Embryonic facial prominence (tissue), 1 donor: ENCODE results near the gene CORO2B.

ENCODE experiments used
- DNase-seq: peaks from one replicate; pipeline ENCODE4 v3.0.0-alpha.2; 2016; ENCODE audit errors: extremely low spot score

Gene CORO2B, protein sequence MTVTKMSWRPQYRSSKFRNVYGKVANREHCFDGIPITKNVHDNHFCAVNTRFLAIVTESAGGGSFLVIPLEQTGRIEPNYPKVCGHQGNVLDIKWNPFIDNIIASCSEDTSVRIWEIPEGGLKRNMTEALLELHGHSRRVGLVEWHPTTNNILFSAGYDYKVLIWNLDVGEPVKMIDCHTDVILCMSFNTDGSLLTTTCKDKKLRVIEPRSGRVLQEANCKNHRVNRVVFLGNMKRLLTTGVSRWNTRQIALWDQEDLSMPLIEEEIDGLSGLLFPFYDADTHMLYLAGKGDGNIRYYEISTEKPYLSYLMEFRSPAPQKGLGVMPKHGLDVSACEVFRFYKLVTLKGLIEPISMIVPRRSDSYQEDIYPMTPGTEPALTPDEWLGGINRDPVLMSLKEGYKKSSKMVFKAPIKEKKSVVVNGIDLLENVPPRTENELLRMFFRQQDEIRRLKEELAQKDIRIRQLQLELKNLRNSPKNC

DNA sequence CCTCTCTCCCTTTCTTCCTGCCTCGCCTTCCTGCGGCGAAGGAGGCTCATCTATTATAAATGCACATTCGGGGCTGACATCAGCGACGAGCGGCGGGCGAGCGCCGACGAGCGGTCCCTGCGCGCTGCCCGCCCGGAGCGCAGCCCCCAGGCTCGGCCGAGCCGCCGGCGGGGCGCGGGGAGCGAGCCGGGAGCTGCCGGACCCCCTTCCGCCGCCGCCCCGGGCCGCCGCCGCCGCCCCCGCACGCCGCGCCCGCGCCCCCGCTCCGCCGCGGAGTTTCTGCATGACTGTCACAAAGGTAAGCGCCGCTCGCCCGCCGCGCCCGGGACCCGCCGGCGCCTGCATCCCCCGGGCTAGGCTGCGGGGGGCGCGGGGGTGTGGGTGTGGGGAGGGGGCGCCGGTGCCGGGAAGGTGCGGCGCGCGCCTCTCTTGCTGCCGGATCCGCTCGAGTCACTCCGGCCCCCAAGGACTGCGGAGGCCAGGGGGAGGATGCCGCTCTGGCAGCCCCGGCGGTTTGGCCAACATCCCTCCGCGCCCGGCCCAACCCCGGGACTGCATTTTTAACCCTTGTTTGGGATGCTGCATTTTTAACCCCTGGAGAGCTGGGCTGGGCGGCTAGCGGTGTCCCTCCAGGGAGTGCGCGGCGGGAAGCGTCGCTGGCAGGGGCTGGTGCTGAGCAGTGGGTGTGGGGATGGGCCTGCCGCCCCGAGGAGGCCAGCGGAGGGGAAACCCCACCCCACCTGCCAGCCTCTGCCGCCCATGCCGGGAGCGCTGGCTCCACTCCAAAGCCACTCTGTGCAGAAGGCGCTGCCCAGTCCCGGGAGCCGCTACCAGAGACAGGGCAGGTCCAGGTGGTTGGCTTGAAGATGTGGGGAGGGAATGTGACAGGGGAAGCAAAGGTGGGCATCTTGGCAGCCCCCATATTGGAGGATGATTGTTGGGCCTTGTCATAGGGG is at the start of gene CORO2B:
Gene CORO2B (plus strand): TSS at position 14 of the 956 bp plus-strand sequence. CDS start 270 bp downstream, at position 284.
- no peak for DNase-seq

DNA sequence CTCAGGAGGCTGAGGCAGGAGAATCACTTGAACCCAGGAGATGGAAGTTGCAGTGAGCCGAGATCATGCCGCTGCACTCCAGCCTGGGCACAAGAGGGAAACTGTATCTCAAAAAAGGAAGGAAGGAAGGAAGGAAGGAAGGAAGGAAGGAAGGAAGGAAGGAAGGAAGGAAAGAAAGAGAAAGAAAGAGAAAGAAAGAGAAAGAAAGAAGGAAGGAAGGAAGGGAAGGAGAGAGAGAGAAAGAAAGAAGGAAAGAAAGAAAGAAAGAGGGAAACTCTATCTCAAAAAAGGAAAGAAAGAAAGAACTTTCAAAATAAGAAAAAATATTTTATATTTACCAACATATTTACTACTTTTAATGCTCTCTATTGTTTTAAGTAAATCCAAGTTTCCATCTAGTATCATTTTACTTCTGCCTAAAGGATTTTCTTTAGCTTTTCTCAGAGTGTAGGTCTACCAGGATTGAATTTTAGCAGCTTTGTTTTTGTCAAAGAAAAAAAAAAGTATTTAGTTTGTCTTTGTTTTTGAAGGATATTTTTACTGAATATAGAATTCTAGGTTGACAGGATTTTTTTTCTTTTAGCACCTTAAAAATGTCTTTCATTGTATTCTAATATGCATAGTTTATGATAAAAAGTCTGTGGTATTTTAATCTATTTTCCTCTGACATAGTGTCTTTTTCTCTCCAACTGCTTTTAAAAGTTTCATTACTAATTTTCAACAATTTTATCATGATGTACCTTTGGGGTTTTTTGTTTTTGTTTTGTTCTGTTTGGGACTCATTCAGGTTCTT is 47.2 kb upstream of the CORO2B start:
- DNase-seq = no peak

DNA sequence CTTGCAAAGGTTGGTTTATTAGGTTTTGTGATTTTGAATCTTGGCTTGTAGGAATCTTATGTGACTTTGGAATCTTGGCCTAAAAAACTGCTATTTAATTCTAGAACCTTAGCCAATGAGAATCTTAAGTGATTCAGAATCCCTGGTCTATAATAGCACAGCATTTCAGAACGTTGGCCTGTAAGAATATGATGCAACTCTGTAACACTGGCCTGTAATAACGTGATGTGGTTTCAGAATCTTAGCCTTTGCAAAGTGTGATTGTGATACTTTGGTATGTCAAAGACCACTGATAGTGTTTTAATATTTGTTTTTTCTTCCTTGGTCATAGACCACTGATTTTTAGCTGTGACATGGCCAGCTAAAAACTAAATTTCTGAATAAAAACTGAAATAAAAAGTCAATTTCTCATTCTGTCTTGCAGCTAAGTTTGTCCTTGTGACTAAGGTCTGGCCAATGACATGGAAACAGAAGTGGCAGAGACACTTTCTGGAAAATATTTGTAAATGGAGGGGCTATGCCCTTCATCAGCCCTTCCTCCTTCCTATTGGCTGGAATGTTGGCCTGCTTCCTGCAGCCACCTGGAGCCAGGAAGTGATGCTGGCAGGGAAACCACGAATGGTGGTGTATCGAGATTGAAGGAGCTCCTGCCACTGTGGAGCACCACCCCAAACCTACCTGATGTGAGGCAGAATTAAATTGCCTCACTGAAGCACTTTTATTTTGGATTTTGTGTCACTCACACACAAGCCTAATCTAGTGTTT is 42.3 kb upstream of the CORO2B start:
- DNase-seq = no peak

DNA sequence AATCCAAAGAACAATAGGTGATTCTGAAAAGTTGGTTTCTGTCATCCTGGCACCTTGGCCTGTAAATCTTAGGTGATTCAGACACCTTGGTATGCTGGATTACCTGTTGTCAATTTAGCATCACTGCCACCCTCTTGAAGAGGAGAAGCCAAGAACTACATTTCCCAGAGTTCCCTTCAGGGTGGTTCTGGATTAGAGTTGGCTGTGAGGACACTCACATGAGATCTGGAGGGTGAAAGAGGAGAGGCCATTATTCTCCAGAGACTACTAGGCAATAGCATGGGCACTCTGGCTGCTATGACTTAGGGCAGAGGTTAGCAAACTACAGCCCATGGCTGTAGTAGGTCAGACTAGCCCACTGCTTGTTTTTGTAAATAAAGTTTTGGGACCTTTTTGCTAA is 41.7 kb upstream of the CORO2B start:
- no peak for DNase-seq

DNA sequence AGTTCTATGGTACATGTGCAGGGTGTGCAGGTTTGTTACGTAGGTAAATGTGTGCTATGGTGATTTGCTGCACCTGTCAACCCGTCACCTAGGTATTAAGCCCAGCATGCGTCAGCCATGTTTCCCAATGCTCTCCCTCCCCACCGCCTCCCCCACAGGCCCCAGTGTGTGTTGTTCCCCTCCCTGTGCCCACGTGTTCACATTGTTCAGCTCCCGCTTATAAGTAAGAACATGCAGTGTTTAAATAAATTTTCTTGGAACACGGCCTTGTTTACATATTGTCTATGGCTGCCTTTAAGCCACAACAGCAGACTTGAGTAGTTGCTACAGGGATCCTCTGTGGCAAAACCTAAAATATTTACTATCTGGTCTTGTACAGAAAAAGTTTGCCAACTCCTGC is 41.3 kb upstream of the CORO2B start:
- no peak for DNase-seq

DNA sequence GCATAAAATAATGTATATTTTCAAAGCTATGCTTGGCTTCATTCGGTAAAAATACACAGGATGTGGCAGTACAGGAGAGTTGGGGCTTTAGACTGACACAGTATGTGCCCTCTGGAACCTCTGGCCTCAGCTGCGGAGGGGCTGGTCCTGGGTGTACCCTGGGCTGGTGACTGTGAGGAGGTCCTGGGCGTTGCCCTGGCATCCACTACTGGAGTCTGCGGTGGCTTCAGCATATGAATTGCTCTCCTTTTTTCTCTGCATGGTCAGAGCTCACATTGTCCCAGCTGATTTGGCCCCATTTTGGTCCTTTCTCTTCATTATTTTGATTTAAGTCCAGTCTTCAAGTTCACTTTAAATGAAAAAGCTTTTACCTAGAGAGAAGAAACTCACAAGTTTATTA is 40.5 kb upstream of the CORO2B start:
- DNase-seq = no peak

DNA sequence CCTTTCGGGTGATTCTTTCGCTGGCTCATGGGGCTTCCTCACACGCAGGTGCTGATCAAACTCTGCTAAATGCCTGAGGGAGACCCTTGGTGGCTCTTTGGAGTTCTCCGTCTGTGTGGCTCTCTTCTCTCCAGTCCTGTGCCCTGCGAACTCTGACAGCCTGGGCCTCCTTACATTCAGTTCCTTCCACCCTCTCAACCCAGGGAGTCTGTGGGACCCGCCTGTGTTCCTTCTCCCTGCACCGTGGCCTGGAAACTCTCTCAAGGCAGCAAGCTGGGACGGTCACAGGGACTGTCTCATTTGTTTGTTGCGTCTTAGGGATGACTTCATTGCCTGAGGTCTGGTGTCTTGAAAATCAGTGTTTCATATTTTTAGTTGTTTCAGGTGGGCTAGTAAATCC is 37.0 kb upstream of the CORO2B start:
- no peak for DNase-seq

DNA sequence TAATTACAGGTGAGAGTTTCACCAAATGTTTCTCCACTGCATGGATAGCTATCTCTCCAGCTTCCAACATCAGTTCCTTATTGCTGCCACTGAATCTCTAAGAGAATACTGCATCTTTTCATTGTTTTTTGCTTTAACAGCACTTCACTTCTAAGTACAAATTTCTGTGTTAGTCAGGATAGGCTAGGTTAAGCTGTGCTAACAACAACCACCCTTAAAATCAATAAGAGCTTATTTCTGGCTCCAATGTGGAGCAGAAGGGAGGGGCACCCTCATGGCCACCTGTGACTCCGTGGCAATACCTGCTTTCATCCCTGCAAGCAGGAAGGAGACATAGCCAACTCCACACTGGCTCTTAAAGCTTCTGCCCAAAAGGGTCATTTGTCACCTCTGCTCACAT is 36.4 kb upstream of the CORO2B start:
- DNase-seq = no peak

DNA sequence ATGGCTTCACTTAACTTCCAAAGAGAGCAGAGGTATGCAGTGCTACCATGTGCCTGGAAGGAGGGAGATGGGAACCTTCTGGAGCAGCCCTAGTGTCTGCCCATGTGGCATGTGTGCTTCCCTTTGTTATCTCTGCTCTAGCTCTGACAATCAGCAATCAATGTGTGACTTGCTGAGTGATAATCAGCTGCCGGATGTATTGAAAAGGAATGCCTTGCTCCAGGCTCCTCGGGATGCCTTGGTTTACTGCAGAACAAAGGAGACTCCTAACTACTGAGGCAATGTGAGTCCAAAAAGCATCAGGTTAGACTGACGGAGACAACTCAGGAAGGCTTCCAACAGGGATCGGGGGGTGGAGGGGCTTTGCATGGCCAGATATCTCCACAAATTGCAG is 36.0 kb upstream of the CORO2B start:
- no peak for DNase-seq

DNA sequence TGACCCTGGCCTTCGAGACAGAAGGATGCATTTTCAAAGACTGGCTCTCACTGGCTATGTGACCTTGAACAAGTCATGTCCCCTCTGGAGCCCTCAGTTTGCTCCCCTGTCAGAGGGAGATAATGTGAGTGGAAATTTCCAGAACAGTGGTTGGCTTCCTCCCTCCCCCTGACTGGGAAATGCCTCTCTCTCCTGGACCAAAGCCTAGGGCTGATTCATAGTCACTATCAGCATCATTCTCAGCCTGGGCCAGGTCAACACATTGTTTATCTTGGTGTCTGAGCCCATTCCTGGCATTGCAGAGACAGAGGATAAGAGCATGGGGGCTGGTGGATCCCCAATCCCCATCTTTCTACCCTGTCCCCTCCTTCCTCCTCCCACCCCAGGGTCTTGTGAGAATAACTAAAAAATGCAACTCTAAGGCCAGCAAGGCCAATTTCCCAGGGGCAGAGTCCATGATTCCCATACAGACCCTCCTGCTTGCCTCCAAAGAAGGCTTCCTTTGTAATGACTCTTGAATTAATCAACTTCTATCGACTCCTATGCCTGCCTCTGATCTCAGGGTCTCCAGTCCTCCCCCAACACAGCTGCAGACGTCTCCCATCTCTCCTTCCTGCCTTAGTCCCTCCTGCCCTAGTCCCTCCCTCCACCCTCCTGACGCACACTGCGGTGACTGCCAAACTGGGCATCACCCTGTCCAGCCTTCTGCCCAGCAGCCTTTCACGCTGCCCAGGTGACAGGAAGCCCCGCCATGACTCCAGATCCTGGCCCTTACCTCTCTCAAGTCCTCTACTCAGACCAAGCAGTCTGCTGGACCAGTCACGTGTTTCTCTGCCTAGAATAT is 35.4 kb upstream of the CORO2B start:
- DNase-seq = no peak

DNA sequence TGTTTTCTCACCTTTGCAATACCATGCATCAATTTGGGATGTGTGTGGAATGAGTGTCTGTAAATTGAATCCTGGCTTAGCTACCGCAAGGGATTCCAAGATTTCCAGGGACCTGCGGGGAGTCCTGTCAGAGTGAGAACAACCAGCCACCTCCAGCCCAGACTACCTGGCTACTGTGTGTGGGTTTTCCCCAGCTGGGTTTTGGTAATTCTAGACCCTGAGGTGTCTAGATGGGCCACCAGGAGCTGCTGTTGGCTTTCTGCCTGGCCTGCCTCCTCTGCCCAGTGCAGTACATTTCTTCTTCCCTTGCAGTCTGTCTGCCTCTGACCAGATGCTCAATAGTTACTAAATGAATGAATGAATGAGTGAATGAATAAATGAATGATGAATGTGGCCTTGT is 32.5 kb upstream of the CORO2B start:
- no peak for DNase-seq

DNA sequence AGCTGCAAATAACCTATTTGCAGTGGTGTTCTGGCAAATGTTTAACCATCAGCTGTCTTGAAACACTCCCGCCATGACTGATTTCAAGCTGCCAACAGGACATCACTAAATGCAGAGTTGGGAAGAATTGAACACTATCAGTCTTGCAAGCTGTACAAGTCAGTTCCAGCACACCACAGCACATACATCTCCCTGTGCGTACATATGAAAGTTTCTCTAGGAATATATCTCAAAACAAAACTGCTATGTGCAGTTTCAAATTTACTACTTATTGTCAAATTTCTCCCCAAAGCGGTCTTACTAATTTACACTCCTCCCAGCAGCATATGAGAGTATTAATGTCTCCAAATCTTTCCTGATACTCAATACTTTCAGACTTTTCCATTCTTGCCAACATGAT is 30.4 kb upstream of the CORO2B start:
- no peak for DNase-seq

DNA sequence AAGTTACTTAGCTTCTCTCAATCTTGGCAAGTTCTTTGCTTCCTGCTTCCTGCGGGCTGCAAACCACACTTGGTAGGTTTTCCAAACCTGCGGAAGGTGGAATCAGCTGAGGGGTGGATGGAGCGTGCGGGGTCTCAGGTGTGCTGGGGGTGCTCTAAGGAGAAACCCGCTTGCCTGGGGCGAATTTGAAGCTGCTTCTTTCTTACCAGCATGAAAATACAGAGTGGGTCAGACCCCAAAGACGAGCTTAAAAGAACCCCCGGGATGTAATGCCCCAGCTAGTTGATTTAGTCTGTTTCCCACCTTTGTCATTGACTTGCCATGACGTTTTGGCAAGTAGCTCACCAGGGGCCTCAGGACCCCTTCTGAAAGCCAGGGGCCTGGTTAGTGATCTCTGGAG is 28.8 kb upstream of the CORO2B start:
- no peak for DNase-seq

DNA sequence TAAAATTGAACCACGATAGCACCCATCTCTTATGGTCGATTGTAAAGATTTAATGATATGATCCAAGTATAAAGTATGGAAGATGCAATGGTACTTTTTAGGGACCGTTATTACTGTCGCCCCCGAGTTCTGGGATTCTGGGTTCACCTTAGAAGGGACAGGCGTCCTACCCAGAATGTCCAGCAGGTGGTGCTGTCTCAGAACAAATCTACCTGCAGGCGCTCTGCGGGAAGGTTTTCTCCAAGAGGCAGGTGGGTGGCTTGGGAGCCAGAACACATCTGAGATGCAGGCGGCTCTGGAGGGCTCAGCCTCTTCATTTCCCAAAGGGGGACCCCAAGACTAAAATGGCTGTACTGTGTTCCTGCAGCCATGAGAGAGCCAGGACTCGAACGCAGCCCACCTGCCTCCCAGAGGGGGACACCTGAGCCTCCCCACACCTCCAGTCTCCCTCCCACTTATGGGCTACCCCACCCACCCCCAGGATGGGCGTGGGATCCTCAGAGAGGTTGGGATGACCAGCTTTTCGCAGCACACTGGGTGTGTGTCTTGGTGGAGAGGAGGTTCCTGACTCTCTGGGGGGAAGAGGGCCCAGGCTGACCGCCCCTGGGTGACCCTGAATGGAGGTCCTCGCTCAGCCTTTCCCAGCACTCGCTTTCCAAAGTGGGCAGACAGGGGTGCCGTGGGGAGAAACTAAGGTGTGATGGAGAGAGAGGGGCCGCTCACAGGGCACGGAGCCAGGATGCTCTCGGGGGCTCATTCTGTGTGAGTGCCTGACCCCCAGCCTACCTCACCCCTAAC is 28.1 kb upstream of the CORO2B start:
- DNase-seq = peak; percentile 42

DNA sequence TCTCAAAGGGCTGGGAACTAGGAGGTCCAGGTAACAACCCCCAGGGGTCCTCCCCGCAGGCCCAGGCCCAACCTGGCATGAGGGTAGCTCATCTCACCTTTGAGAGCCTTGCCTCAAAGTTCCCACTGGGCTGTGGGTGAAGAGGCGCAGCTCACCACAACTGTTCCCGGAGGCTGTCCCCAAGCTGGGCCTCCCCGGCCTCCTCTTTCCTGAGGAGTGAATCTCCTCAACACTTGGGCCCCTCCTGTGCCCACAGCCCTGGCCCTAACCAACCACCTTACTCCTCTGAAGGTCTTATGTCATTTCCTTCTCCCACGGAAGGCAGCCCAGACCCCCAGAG is 27.5 kb upstream of the CORO2B start:
- DNase-seq = no peak

DNA sequence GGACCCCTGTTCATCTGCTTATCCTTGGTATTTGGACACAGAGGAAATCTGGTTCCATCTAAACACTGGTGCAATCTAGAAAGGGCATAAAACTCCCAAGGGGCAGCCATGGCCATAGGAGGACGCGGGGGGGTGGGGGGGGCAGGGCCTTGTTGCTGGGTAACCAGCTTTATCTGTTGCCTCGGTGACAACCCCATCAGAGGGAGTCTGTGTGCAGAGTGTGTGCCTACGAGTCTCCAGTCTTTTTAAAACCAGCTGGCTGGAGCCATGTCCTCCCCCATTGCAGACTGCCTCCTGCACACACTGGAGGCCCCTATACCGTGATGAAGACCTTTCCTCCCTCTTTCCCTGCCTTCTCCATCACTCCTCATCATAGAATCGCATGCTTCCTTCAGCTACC is 26.4 kb upstream of the CORO2B start:
- no peak for DNase-seq

DNA sequence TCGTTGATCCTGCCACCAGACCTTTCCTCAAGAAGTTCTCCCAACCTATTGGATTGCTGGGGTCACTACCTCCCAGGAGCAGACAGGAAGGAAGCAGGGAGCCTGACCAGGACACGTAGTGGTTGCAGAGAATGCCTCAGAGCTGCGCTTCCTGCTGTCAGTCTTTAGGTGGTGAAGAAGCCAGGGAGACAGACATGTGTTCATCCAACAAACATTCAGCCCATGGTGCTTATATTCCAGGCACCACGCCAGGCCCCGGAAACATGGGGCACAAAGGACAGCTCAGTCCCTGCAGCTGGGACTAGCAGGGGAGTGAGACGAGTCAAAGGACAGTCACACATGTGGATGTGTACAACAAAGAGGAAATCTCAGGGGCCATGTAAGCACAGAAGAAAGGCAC is 26.0 kb upstream of the CORO2B start:
- no peak for DNase-seq

DNA sequence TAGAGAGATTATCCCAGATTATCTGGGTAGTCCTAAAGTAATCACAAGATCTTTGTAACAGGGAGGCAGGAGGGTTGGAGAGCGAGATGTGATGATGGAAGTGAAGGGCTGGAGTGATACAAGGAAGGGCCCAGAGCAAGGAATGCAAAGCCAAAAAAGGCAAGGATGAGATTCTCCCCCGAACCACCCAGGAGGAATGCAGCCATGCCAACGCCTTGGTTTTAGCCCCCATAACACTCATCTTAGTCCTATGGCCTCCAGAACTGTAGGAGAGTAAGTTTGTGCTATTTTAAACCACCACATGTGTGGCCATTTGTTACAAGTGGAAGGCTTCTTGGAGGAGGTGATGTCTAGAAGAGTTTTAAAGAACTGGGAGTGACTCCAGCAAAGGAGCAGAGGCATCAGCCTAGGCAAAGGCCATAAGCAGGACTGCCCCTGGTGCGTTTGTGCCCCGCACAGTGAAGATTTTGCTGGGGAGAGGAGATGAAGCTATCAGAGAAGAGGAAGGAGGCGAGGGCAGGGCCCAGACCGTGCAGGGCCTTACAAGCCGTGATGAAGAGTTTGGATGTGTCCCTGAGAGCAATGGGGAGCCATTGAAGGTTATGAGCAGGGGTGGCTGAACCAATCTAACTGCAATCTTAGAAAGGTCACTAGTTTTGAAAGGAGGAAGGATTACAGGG is 25.3 kb upstream of the CORO2B start:
- DNase-seq = no peak
